Endothelial cell of umbilical vein (primary cell): ENCODE measurements around the gene LGI4. TPM values are rescaled to one million over a fixed set of nuclear protein-coding genes. Genes with fewer than 3 reads are reported as not detected.

Experiments
- BruUV-seq: library from RNA; stranded (reverse); fragments of 400-500 nt; replicated peaks from 2 replicates; lab custom pipeline; 2021; lab: Mats Ljungman, UMichigan
- CTCF ChIA-PET: fragments of 300-600, 350-600 bp; sonication (Branson Sonifier 250); formaldehyde crosslinking; loops from one replicate; lab custom pipeline; 2021; ENCODE audit warnings: antibody characterized with exemption, inconsistent platforms; lab: Charles Lee
- POLR2A ChIA-PET: fragments of 300-600, 350-600 bp; sonication (Branson Sonifier 250); formaldehyde crosslinking; loops from one replicate; lab custom pipeline; 2021; ENCODE audit warnings: antibody characterized with exemption, inconsistent platforms; lab: Charles Lee
- DNase-seq: peaks from one replicate; pipeline ENCODE4 v3.0.0-alpha.2; 2011; ENCODE audit warnings: low read depth, low spot score
- FAIRE-seq: peaks from 2 replicates; lab custom pipeline; 2011; peaks lifted over from hg19 to GRCh38; lab: Jason Lieb, UNC
- H2AFZ ChIP-seq: 2 replicates; pipeline ENCODE4 v1.6.0; 2012; ENCODE audit warnings: low read depth, low read length, control low read depth, inconsistent platforms
- H3K27ac ChIP-seq: 2 replicates; pipeline ENCODE4 v1.5.1; 2011; ENCODE audit warnings: low read depth, mild to moderate bottlenecking, control low read depth, low read length, moderate library complexity; ENCODE audit not compliant: insufficient read depth
- H3K27me3 ChIP-seq, 2 experiments: 2 replicates each; pipeline versions ENCODE4 v1.6.0 to v1.6.1; 2011; ENCODE audit warnings: low read length in 2 of 2, mixed read lengths in 1 of 2; ENCODE audit not compliant: control insufficient read depth in 2 of 2, insufficient read depth in 2 of 2
- H3K36me3 ChIP-seq, 2 experiments: 2 replicates in 1 of 2; 3 replicates in 1 of 2; pipeline ENCODE4 v1.5.1; 2011; ENCODE audit warnings: low read length in 2 of 2, mild to moderate bottlenecking in 1 of 2, moderate library complexity in 1 of 2; ENCODE audit not compliant: control insufficient read depth in 2 of 2, insufficient read depth in 2 of 2; ENCODE audit errors: extremely low read depth in 1 of 2
- H3K4me1 ChIP-seq: 3 replicates; pipeline ENCODE4 v1.5.1; 2011; ENCODE audit warnings: mild to moderate bottlenecking, low read length; ENCODE audit not compliant: control insufficient read depth, insufficient read depth; ENCODE audit errors: extremely low read depth
- H3K4me2 ChIP-seq: 2 replicates; pipeline ENCODE4 v1.6.1; 2011; ENCODE audit warnings: low read length, control low read depth, mixed read lengths; ENCODE audit not compliant: insufficient read depth
- H3K4me3 ChIP-seq, 3 experiments: fragments of 200-600 bp in 1 of 3; sonication (generic), shearing (Covaris generic) in 1 of 3; replicated peaks in 1 of 3; 2 replicates each; pipeline ENCODE4 v1.5.1; 2011 to 2016; ENCODE audit warnings: control low read depth in 3 of 3, low read length in 3 of 3, mild to moderate bottlenecking in 2 of 3, inconsistent platforms in 1 of 3, low read depth in 1 of 3, moderate library complexity in 1 of 3; ENCODE audit not compliant: insufficient read depth in 1 of 3
- H3K79me2 ChIP-seq: 2 replicates; pipeline ENCODE4 v1.6.0; 2012; ENCODE audit warnings: low read length, inconsistent platforms; ENCODE audit not compliant: control insufficient read depth, insufficient read depth
- H3K9ac ChIP-seq: replicated peaks from 2 replicates; pipeline ENCODE3; 2011; ENCODE audit warnings: low read length, control low read depth; ENCODE audit not compliant: insufficient read depth; ENCODE audit errors: extremely low read depth
- H3K9me1 ChIP-seq: replicated peaks from 3 replicates; pipeline ENCODE4 v1.6.0; 2011; ENCODE audit warnings: mild to moderate bottlenecking, low read length; ENCODE audit not compliant: control insufficient read depth, insufficient read depth; ENCODE audit errors: extremely low read depth
- H3K9me3 ChIP-seq: replicated peaks from 2 replicates; pipeline ENCODE4 v1.5.1; 2012; ENCODE audit warnings: low read length, inconsistent platforms; ENCODE audit not compliant: control insufficient read depth, insufficient read depth
- H4K20me1 ChIP-seq: replicated peaks from 2 replicates; pipeline ENCODE3; 2011; ENCODE audit warnings: mild to moderate bottlenecking, low read length; ENCODE audit not compliant: control insufficient read depth, insufficient read depth; ENCODE audit errors: extremely low read depth
- CTCF ChIP-seq, 2 donors: IDR thresholded peaks; 1 replicate in 1 of 2; 2 replicates in 1 of 2; pipeline ENCODE4 v1.5.1; 2011; ENCODE audit warnings: low read length in 2 of 2, mild to moderate bottlenecking in 2 of 2, moderate library complexity in 2 of 2, control low read depth in 1 of 2, inconsistent platforms in 1 of 2, low read depth in 1 of 2; ENCODE audit not compliant: insufficient read depth in 1 of 2; ENCODE audit errors: extremely low read depth in 1 of 2
- EZH2 ChIP-seq: IDR thresholded peaks from 2 replicates; pipeline ENCODE4 v1.6.1; 2012; ENCODE audit warnings: borderline replicate concordance, low read depth, mild to moderate bottlenecking, moderate library complexity, low read length, inconsistent platforms; ENCODE audit not compliant: severe bottlenecking
- FOS ChIP-seq: IDR thresholded peaks from 2 replicates; pipeline ENCODE4 v1.6.1; 2011; ENCODE audit warnings: mild to moderate bottlenecking, low read length, moderate library complexity, borderline replicate concordance; ENCODE audit not compliant: insufficient read depth
- GATA2 ChIP-seq: IDR thresholded peaks from 2 replicates; pipeline ENCODE4 v1.7.0; 2011; ENCODE audit warnings: low read depth, mild to moderate bottlenecking, moderate library complexity, mixed read lengths, low read length; ENCODE audit not compliant: insufficient read length, insufficient read depth
- JUN ChIP-seq: IDR thresholded peaks from 2 replicates; pipeline ENCODE4 v1.6.1; 2011; ENCODE audit warnings: borderline replicate concordance, low read depth; ENCODE audit not compliant: insufficient read length, insufficient read depth
- MAX ChIP-seq: IDR thresholded peaks from 2 replicates; pipeline ENCODE4 v1.6.1; 2011; ENCODE audit not compliant: insufficient read depth, insufficient read length
- MYC ChIP-seq: IDR thresholded peaks from one replicate; pipeline ENCODE4 v1.6.1; 2011; ENCODE audit warnings: mild to moderate bottlenecking, low read depth, low read length
- POLR2A ChIP-seq: IDR thresholded peaks from 2 replicates; pipeline ENCODE4 v1.6.1; 2012; ENCODE audit warnings: low read depth, mild to moderate bottlenecking, control low read depth, low read length
- POLR2AphosphoS5 ChIP-seq: IDR thresholded peaks from 2 replicates; pipeline ENCODE4 v1.6.1; 2012; ENCODE audit warnings: low read depth, mild to moderate bottlenecking, control low read depth, low read length, moderate library complexity; ENCODE audit not compliant: insufficient read depth
- dilution Hi-C: fragments of 300-500 bp; cut with MboI; formaldehyde crosslinking; loops from one replicate; pipeline ENCODE4 v1.15.0; 2019; ENCODE audit warnings: low sequenced_read_pairs; ENCODE audit not compliant: extremely low pct_ligation_motif_present
- intact Hi-C: fragments of 100-400 bp; cut with micrococcal nuclease; formaldehyde crosslinking; loops from one replicate; pipeline ENCODE4 v1.10.0; 2022
- polyA plus RNA-seq, 4 experiments: library from polyadenylated mRNA; depleted of rRNA in 3 of 4; stranded (reverse) in 3 of 4; unstranded in 1 of 4; fragments of >200 nt; gene quantifications; 2 replicates each; pipeline versions ENCODE4 v1.2.1 to v1.2.3, GENCODE V29; 2011 to 2012; ENCODE audit warnings: missing spikeins in 1 of 4
- total RNA-seq: library from RNA; stranded (reverse); gene quantifications from 2 replicates; pipeline ENCODE4 v1.2.3, GENCODE V29; 2021

Gene LGI4
- total and polyA plus RNA-seq, 2 donors (not counting 3 experiments of a cell fraction or from before 2014, with no cell fraction given) = not detected

- no peak overlapping the region for H3K27ac ChIP-seq
- H3K9ac ChIP-seq = no peak overlapping the region
- H2AFZ ChIP-seq = peak overlapping the region; percentile 31
- no peaks in the 10 kb centered on the region for H3K9me3 ChIP-seq
- H3K79me2 ChIP-seq = no peaks in the 10 kb centered on the region
- FAIRE-seq = no peak
- H3K4me3 ChIP-seq = no peak overlapping the region
- TF ChIP-seq POLR2AphosphoS5 (no peak), FOS (no peak), EZH2 (no peak), JUN (no peak), CTCF (IDR thresholded peaks at IDR 0.05; ENCODE audit: extremely low read depth in 1 of 2, insufficient read depth in 1 of 2, low read depth in 1 of 2, low read length in 2 of 2) (no peak), GATA2 (no peak), MYC (no peak), MAX (no peak), POLR2A (no peak)
- no peaks in the 10 kb centered on the region for H3K9me1 ChIP-seq
- intact Hi-C loops (loop anchor here (1.0 to 5.0 kb wide), 4 partner anchors 11 to 180 kb away; partner anchors contain the start of genes USF2 and ZNF792), dilution Hi-C loops (no loop called here)
- H3K36me3 ChIP-seq = no peaks in the 10 kb centered on the region
- ChIA-PET POLR2A (interaction anchor here (0.5 to 1.0 kb wide), 3 partner anchors 45 to 409 kb away, joined by 3 to 5 read pairs (median 4); no protein-coding TSS in a partner anchor), CTCF (interaction anchor here (0.6 to 3.5 kb wide), 17 partner anchors 11 to 326 kb away, joined by 3 to 73 read pairs (median 4); partner anchors contain the start of genes FXYD3, FXYD5 and USF2)
- peaks cover 16 to 17% of the 10 kb centered on the region in 2 experiments for H3K27me3 ChIP-seq
- no peak for DNase-seq
- H3K4me1 ChIP-seq = peaks cover 11% of the 10 kb centered on the region
- peak overlapping the region; percentile 71 for H3K4me2 ChIP-seq
- no TSS peak for BruUV-seq
- no peaks in the 10 kb centered on the region for H4K20me1 ChIP-seq
These were observed 7.2 kb upstream of the LGI4 start for GRCh38 chr19:35141837-35142605.
